H1 (cell line): Measurements from ENCODE around the gene TPRN. TPM values are rescaled to one million over a fixed set of nuclear protein-coding genes. Genes with fewer than 3 reads are reported as not detected.

Experiments
- CTCF ChIA-PET: fragments of 300-600 bp; sonication (Branson Sonifier 250); formaldehyde crosslinking; loops from one replicate; lab custom pipeline; 2021; ENCODE audit not compliant: partially characterized antibody; lab: Charles Lee
- POLR2A ChIA-PET: fragments of 300-600 bp; sonication (Branson Sonifier 250); formaldehyde crosslinking; loops from one replicate; lab custom pipeline; 2021; ENCODE audit warnings: inconsistent platforms; ENCODE audit not compliant: partially characterized antibody; lab: Charles Lee
- DNase-seq, 2 experiments: peaks; one replicate each; pipeline versions ENCODE4 v3.0.0 to v3.0.0-alpha.2; 2010 to 2022; ENCODE audit warnings: low spot score in 2 of 2, low read depth in 1 of 2, mixed read lengths in 1 of 2
- FAIRE-seq: peaks from 2 replicates; lab custom pipeline; 2011; peaks lifted over from hg19 to GRCh38; lab: Jason Lieb, UNC
- H2AFZ ChIP-seq: 2 replicates; pipeline ENCODE4 v1.8.1; 2012; ENCODE audit warnings: low read length, inconsistent platforms
- H2AK5ac ChIP-seq: 2 replicates; pipeline ENCODE4 v1.6.1; 2013; ENCODE audit warnings: low read depth, low read length
- H2BK120ac ChIP-seq: replicated peaks from 2 replicates; pipeline ENCODE3; 2013; ENCODE audit warnings: low read depth, low read length, inconsistent platforms
- H2BK12ac ChIP-seq: 2 replicates; pipeline ENCODE4 v1.6.1; 2013; ENCODE audit warnings: low read depth, low read length
- H2BK15ac ChIP-seq: 2 replicates; pipeline ENCODE4 v1.6.1; 2013; ENCODE audit warnings: low read length
- H2BK20ac ChIP-seq: 2 replicates; pipeline ENCODE4 v1.6.1; 2013; ENCODE audit warnings: low read length
- H2BK5ac ChIP-seq: 2 replicates; pipeline ENCODE4 v1.6.1; 2013; ENCODE audit warnings: low read depth, low read length
- H3K14ac ChIP-seq: 2 replicates; pipeline ENCODE4 v1.6.1; 2013; ENCODE audit warnings: inconsistent platforms; ENCODE audit not compliant: insufficient read length
- H3K18ac ChIP-seq: 2 replicates; pipeline ENCODE4 v1.6.1; 2013; ENCODE audit warnings: low read length; ENCODE audit errors: extremely low read depth
- H3K23ac ChIP-seq: 2 replicates; pipeline ENCODE4 v1.6.1; 2013; ENCODE audit warnings: inconsistent platforms; ENCODE audit not compliant: insufficient read length
- H3K23me2 ChIP-seq: 2 replicates; pipeline ENCODE4 v1.6.1; 2013; ENCODE audit warnings: low read depth, low read length
- H3K27ac ChIP-seq: 2 replicates; pipeline ENCODE4 v1.6.1; 2011; ENCODE audit warnings: low read depth, low read length, inconsistent platforms
- H3K27me3 ChIP-seq, 4 experiments: replicated peaks in 1 of 4; 1 replicate in 1 of 4; 2 replicates in 3 of 4; pipeline versions ENCODE4 v1.6.1 to v1.8.1; 2011 to 2013; ENCODE audit warnings: low read length in 3 of 4, mild to moderate bottlenecking in 3 of 4, inconsistent platforms in 2 of 4, mixed read lengths in 2 of 4, moderate library complexity in 1 of 4; ENCODE audit not compliant: control insufficient read depth in 3 of 4, insufficient read depth in 3 of 4; ENCODE audit errors: extremely low read depth in 1 of 4
- H3K36me3 ChIP-seq, 4 experiments: 2 replicates each; pipeline versions ENCODE4 v1.6.1 to v1.8.1; 2011 to 2013; ENCODE audit warnings: mild to moderate bottlenecking in 4 of 4, low read length in 3 of 4, moderate library complexity in 2 of 4, control low read depth in 1 of 4, inconsistent platforms in 1 of 4; ENCODE audit not compliant: insufficient read depth in 4 of 4, control insufficient read depth in 2 of 4
- H3K4ac ChIP-seq: replicated peaks from 2 replicates; pipeline ENCODE3; 2013; ENCODE audit warnings: low read length, low read depth, mixed read lengths, inconsistent platforms; ENCODE audit not compliant: insufficient read length
- H3K4me1 ChIP-seq, 4 experiments: replicated peaks in 1 of 4; 1 replicate in 1 of 4; 2 replicates in 3 of 4; pipeline versions ENCODE4 v1.6.1 to v1.8.1; 2011 to 2013; ENCODE audit warnings: low read length in 3 of 4, inconsistent platforms in 2 of 4, mixed read lengths in 1 of 4; ENCODE audit not compliant: insufficient read depth in 4 of 4, control insufficient read depth in 3 of 4
- H3K4me2 ChIP-seq, 2 experiments: 2 replicates each; pipeline versions ENCODE4 v1.6.1 to v1.8.1; 2011 to 2013; ENCODE audit warnings: low read depth in 2 of 2, low read length in 2 of 2, control low read depth in 1 of 2, inconsistent platforms in 1 of 2, mild to moderate bottlenecking in 1 of 2; ENCODE audit not compliant: insufficient read depth in 1 of 2
- H3K4me3 ChIP-seq, 4 experiments: fragments of 200-600, 300-600 bp in 1 of 4; sonication (generic), shearing (Covaris generic), sonication (Bioruptor Twin) in 1 of 4; 2 replicates each; pipeline versions ENCODE4 v1.5.1 to v1.8.1; 2011 to 2016; ENCODE audit warnings: low read length in 4 of 4, low read depth in 3 of 4, control low read depth in 2 of 4, inconsistent platforms in 2 of 4, mild to moderate bottlenecking in 2 of 4, mixed read lengths in 1 of 4, moderate library complexity in 1 of 4; ENCODE audit not compliant: insufficient read depth in 2 of 4; ENCODE audit errors: extremely low read depth in 1 of 4
- H3K56ac ChIP-seq: replicated peaks from 2 replicates; pipeline ENCODE3; 2013; ENCODE audit warnings: low read depth, mild to moderate bottlenecking, mixed read lengths, low read length, inconsistent platforms; ENCODE audit not compliant: insufficient read length
- H3K79me1 ChIP-seq: 2 replicates; pipeline ENCODE4 v1.6.1; 2013; ENCODE audit warnings: low read depth, low read length, control low read depth
- H3K79me2 ChIP-seq, 2 experiments: 2 replicates each; pipeline versions ENCODE4 v1.6.1 to v1.8.1; 2012 to 2013; ENCODE audit warnings: low read length in 2 of 2, mild to moderate bottlenecking in 2 of 2, inconsistent platforms in 1 of 2; ENCODE audit not compliant: insufficient read depth in 2 of 2, control insufficient read depth in 1 of 2
- H3K9ac ChIP-seq, 4 experiments: replicated peaks in 1 of 4; 1 replicate in 1 of 4; 2 replicates in 3 of 4; pipeline versions ENCODE4 v1.6.1 to v1.8.1; 2011 to 2013; ENCODE audit warnings: low read depth in 3 of 4, low read length in 3 of 4, control low read depth in 2 of 4, mild to moderate bottlenecking in 2 of 4, moderate library complexity in 2 of 4, inconsistent platforms in 1 of 4; ENCODE audit errors: extremely low read depth in 1 of 4
- H3K9me3 ChIP-seq, 2 experiments: 2 replicates each; pipeline versions ENCODE4 v1.6.1 to v1.8.1; 2012 to 2013; ENCODE audit warnings: mild to moderate bottlenecking in 2 of 2, moderate library complexity in 2 of 2, control low read depth in 1 of 2, inconsistent platforms in 1 of 2, low read depth in 1 of 2, low read length in 1 of 2, mixed read lengths in 1 of 2; ENCODE audit not compliant: insufficient read depth in 2 of 2
- H4K20me1 ChIP-seq, 2 experiments: replicated peaks in 1 of 2; 2 replicates each; pipeline versions ENCODE3 to v1.8.1; 2011 to 2013; ENCODE audit warnings: inconsistent platforms in 2 of 2, low read length in 2 of 2, mild to moderate bottlenecking in 1 of 2; ENCODE audit not compliant: insufficient read depth in 2 of 2, control insufficient read depth in 1 of 2
- H4K5ac ChIP-seq: 2 replicates; pipeline ENCODE4 v1.6.1; 2013; ENCODE audit warnings: low read length, low read depth, mixed read lengths, inconsistent platforms; ENCODE audit not compliant: insufficient read length
- H4K8ac ChIP-seq: 2 replicates; pipeline ENCODE4 v1.8.0; 2013; ENCODE audit warnings: mild to moderate bottlenecking, moderate library complexity, low read length, inconsistent platforms; ENCODE audit not compliant: insufficient read depth; ENCODE audit errors: extremely low read depth
- H4K91ac ChIP-seq: replicated peaks from 2 replicates; pipeline ENCODE3; 2013; ENCODE audit warnings: low read length, mixed read lengths, inconsistent platforms; ENCODE audit not compliant: insufficient read length
- CHD1 ChIP-seq: IDR thresholded peaks from 2 replicates; pipeline ENCODE4 v1.6.1; 2012; ENCODE audit warnings: low read depth, low read length, improper control_type of control experiment
- PHF8 ChIP-seq: fragments of 200-600 bp; sonication (generic); conservative IDR thresholded peaks from 2 replicates; pipeline ENCODE4 v1.7.1; 2012; ENCODE audit warnings: low read depth, mild to moderate bottlenecking, inconsistent platforms, low read length, moderate library complexity
- WGBS, 2 experiments: shearing (Covaris generic) in 1 of 2; methylation state at CpG; one replicate each; pipeline versions ENCODE4 v1.1.6 to v1.1.7; 2013 to 2015; ENCODE audit warnings: low lambda C conversion rate in 2 of 2, mixed read lengths in 2 of 2, inconsistent platforms in 1 of 2, low coverage in 1 of 2, missing lambda C conversion rate in 1 of 2; ENCODE audit not compliant: insufficient replicate concordance in 2 of 2, insufficient coverage in 1 of 2, insufficient read length in 1 of 2; ENCODE audit errors: extremely low coverage in 1 of 2, missing lambda C conversion rate in 1 of 2; 5-methylcytosine and 5-hydroxymethylcytosine counted together
- polyA plus RNA-seq, 7 experiments: library from polyadenylated mRNA; depleted of rRNA in 3 of 7; stranded (reverse) in 5 of 7; unstranded in 2 of 7; fragments of >200 nt in 5 of 7; fragments of 200-250 nt in 2 of 7; gene quantifications; 1 replicate in 5 of 7; 2 replicates in 1 of 7; 4 replicates in 1 of 7; pipeline versions ENCODE4 v1.2.1 to v1.2.3, GENCODE V29; 2011 to 2013; ENCODE audit warnings: missing spikeins in 2 of 7, mixed read lengths in 2 of 7
- total RNA-seq: library from RNA; stranded (reverse); fragmentation: NEBNext Ultra II Directional; extraction: Animal tissue kit (Norgen Biotek cat#: 25700); gene quantifications from 2 replicates; pipeline ENCODE4 v1.2.1, GENCODE V29; 2021
- TF ChIP-seq, protein P1 (sequence below), 3 experiments: IDR thresholded peaks; 1 replicate in 2 of 3; 2 replicates in 1 of 3; pipeline versions ENCODE4 v1.5.1 to v1.6.1; 2011; ENCODE audit warnings: low read length in 3 of 3, mild to moderate bottlenecking in 3 of 3, inconsistent platforms in 2 of 3, low read depth in 1 of 3, moderate library complexity in 1 of 3; ENCODE audit not compliant: insufficient read depth in 1 of 3; ENCODE audit errors: control extremely low read depth in 1 of 3

The TPRN gene
- total and polyA plus RNA-seq, 2 of the 8 experiments (the other 6 are each of a cell fraction or from before 2014, with no cell fraction given): 9.7 to 23.2 TPM

- Histone ChIP-seq H3K14ac (no peak overlapping the region), H2BK20ac (no peak overlapping the region), H3K4me1 (peaks cover 0 to 13% (median 12%) of the 10 kb centered on the region in 4 experiments; a peak in 6 of 7 replicates), H3K79me1 (no peaks in the 10 kb centered on the region; the same call in 1 of the 2 replicates), H4K20me1 (peaks cover 0 to 20% of the 10 kb centered on the region in 2 experiments), H2BK120ac (no peak overlapping the region), H3K9me3 (no peaks in the 10 kb centered on the region), H3K36me3 (no peaks in the 10 kb centered on the region), H3K4me2 (peak overlapping the region; percentile 50 to 90), H4K5ac (no peak overlapping the region), H3K4ac (no peak overlapping the region)
- no peak for FAIRE-seq
- CTCF ChIA-PET: interaction anchor here (0.8 to 4.0 kb wide), 10 partner anchors 11 to 180 kb away, joined by 3 to 16 read pairs (median 4); partner anchors contain the start of genes CYSRT1, GRIN1 and TMEM210
- 58% methylated on average over 26 of the region's 56 CpGs; no CpG with 5 or more reads in 1 of the 2 experiments for WGBS, 2 experiments
- TF ChIP-seq CHD1 (no peak), PHF8 (no peak)
- TF ChIP-seq, protein P1, sequence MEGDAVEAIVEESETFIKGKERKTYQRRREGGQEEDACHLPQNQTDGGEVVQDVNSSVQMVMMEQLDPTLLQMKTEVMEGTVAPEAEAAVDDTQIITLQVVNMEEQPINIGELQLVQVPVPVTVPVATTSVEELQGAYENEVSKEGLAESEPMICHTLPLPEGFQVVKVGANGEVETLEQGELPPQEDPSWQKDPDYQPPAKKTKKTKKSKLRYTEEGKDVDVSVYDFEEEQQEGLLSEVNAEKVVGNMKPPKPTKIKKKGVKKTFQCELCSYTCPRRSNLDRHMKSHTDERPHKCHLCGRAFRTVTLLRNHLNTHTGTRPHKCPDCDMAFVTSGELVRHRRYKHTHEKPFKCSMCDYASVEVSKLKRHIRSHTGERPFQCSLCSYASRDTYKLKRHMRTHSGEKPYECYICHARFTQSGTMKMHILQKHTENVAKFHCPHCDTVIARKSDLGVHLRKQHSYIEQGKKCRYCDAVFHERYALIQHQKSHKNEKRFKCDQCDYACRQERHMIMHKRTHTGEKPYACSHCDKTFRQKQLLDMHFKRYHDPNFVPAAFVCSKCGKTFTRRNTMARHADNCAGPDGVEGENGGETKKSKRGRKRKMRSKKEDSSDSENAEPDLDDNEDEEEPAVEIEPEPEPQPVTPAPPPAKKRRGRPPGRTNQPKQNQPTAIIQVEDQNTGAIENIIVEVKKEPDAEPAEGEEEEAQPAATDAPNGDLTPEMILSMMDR (IDR thresholded peaks at IDR 0.05; ENCODE audit: control extremely low read depth in 1 of 3, insufficient read depth in 1 of 3, low read depth in 1 of 3, low read length in 3 of 3): peak in 1 of 3 experiments; percentile 9; a peak in 1 of 4 replicates
- TF ChIP-seq, all 59 proteins: peak for 1
- no peak overlapping the region for H4K8ac ChIP-seq
- no peak overlapping the region for H2AK5ac ChIP-seq
- H2BK15ac ChIP-seq: 0 out of 2 replicates have a peak overlapping the region, but pooled peaks have one; percentile 40
- DNase-seq: peak in 1 of 2 experiments; percentile 76
- H3K27ac ChIP-seq: no peak overlapping the region
- peak overlapping the region in 1 of 4 experiments; percentile 38; a peak in 1 of 8 replicates for H3K4me3 ChIP-seq
- no peak overlapping the region for H2BK5ac ChIP-seq
- POLR2A ChIA-PET: interaction anchor here (1.2 to 2.0 kb wide), 2 partner anchors 16 to 80 kb away, joined by 3 to 5 read pairs; partner anchors contain the start of gene TUBB4B
- H4K91ac ChIP-seq: no peak overlapping the region
- H3K79me2 ChIP-seq: no peaks in the 10 kb centered on the region
- H3K27me3 ChIP-seq: peaks cover 52 to 96% (median 89%) of the 10 kb centered on the region in 4 experiments
- no peak overlapping the region; the same call in 1 of the 2 replicates for H3K18ac ChIP-seq
- no peak overlapping the region for H3K9ac ChIP-seq
- no peak overlapping the region for H2AFZ ChIP-seq
- no peak overlapping the region for H2BK12ac ChIP-seq
- no peak overlapping the region for H3K23ac ChIP-seq
- no peak overlapping the region for H3K56ac ChIP-seq
- peaks cover 10% of the 10 kb centered on the region; the same call in 1 of the 2 replicates for H3K23me2 ChIP-seq
Observed at GRCh38 chr9:137160716-137161557, 39.6 kb downstream of the TPRN start.
